Measurements from ENCODE around the gene RNF157.

- TF ChIP-seq CTCF (IDR thresholded peaks at IDR 0.05) (no peak), POLR2A (IDR thresholded peaks at IDR 0.05) (no peak)
Observed at GRCh38 chr17:76276069-76276431, 35.8 kb upstream of the RNF157 start.

Data from adrenal gland (tissue), 5 donors.